Thoracic aorta (tissue), 2 donors: ENCODE measurements around the gene PRR7. TPM values are rescaled to one million over a fixed set of nuclear protein-coding genes. Genes with fewer than 3 reads are reported as not detected.
"Not testable (repeated sequence)": the region's sequence is repeated elsewhere in the genome, so short reads cannot be mapped to it uniquely, and the experiment has no call there.

ENCODE experiments used
- ATAC-seq: fragments of 150-250 bp; one replicate; pipeline ENCODE4 v1.8.0; 2017; ENCODE audit warnings: low read depth; ENCODE audit not compliant: insufficient number of reproducible peaks, low FRiP score
- DNase-seq: peaks from one replicate; pipeline ENCODE4 v3.0.0-alpha.2; 2020; ENCODE audit warnings: low spot score
- H3K27ac ChIP-seq, 2 donors: fragments of 200-600 bp; sonication (generic); 1 replicate in 1 of 2; 2 replicates in 1 of 2; pipeline ENCODE4 v1.5.1; 2016; ENCODE audit warnings: mild to moderate bottlenecking in 2 of 2, moderate library complexity in 2 of 2
- H3K27me3 ChIP-seq: fragments of 200-600 bp; sonication (generic); replicated peaks from 2 replicates; pipeline ENCODE4 v1.6.0; 2016; ENCODE audit warnings: mild to moderate bottlenecking; ENCODE audit not compliant: insufficient read depth
- H3K36me3 ChIP-seq: fragments of 200-600 bp; sonication (generic); one replicate; pipeline ENCODE4 v1.5.1; 2016
- H3K4me1 ChIP-seq, 2 donors: fragments of 200-600 bp; sonication (generic); 1 replicate in 1 of 2; 2 replicates in 1 of 2; pipeline versions ENCODE4 v1.5.1 to v1.6.0; 2016; ENCODE audit warnings: low read depth in 2 of 2, mild to moderate bottlenecking in 1 of 2; ENCODE audit not compliant: control insufficient read depth in 1 of 2
- H3K4me3 ChIP-seq: fragments of 200-600 bp; sonication (generic); 2 replicates; pipeline ENCODE4 v1.5.1; 2016; ENCODE audit warnings: mild to moderate bottlenecking
- H3K9me3 ChIP-seq: fragments of 200-600 bp; sonication (generic); 2 replicates; pipeline ENCODE4 v1.5.1; 2016
- CTCF ChIP-seq: fragments of 200-600 bp; sonication (generic); IDR thresholded peaks from one replicate; pipeline ENCODE4 v1.5.1; 2019; ENCODE audit warnings: antibody characterized with exemption
- total RNA-seq, 2 donors: library from RNA; depleted of rRNA; stranded (reverse); fragments of >200 nt; gene quantifications; one replicate each; pipeline versions ENCODE4 v1.1.0 to v1.2.3, GENCODE V29; 2016

The PRR7 gene
- total RNA-seq, 2 donors from 2014 or later = 4.1 to 11.0 TPM

- no peak overlapping the region for H3K4me3 ChIP-seq
- H3K27ac ChIP-seq = no peak overlapping the region
- DNase-seq (no peak), ATAC-seq (no peak)
- H3K36me3 ChIP-seq = no peaks in the 10 kb centered on the region
- no peak for TF ChIP-seq CTCF
- H3K4me1 ChIP-seq = no peaks in the 10 kb centered on the region
- no peaks in the 10 kb centered on the region for H3K9me3 ChIP-seq
- H3K27me3 ChIP-seq = no peaks in the 10 kb centered on the region
These were observed 27.6 kb upstream of the PRR7 start for GRCh38 chr5:177419046-177419445.

- not testable (repeated sequence) for H3K27ac ChIP-seq, ATAC-seq, H3K4me1 ChIP-seq, H3K9me3 ChIP-seq, DNase-seq, H3K36me3 ChIP-seq, H3K27me3 ChIP-seq, H3K4me3 ChIP-seq
These were observed 26.1 kb upstream of the PRR7 start for GRCh38 chr5:177420472-177420871.

GRCh38 chr5:177421062-177421798 is 25.4 kb upstream of the PRR7 start:
- peaks cover 6 to 8% of the 10 kb centered on the region in 2 donors for H3K4me1 ChIP-seq
- no peak overlapping the region for H3K4me3 ChIP-seq
- no peaks in the 10 kb centered on the region for H3K27me3 ChIP-seq
- H3K9me3 ChIP-seq = no peaks in the 10 kb centered on the region
- ATAC-seq (no peak), DNase-seq (no peak)
- H3K27ac ChIP-seq = no peak overlapping the region
- TF ChIP-seq CTCF = no peak
- H3K36me3 ChIP-seq = no peaks in the 10 kb centered on the region

GRCh38 chr5:177423671-177424070 is 22.9 kb upstream of the PRR7 start:
- Histone ChIP-seq H3K36me3 (no peaks in the 10 kb centered on the region), H3K4me3 (no peak overlapping the region), H3K27me3 (no peaks in the 10 kb centered on the region), H3K9me3 (no peaks in the 10 kb centered on the region), H3K27ac (no peak overlapping the region), H3K4me1 (peaks cover 15 to 26% of the 10 kb centered on the region in 2 donors)
- no peak for TF ChIP-seq CTCF
- DNase-seq = no peak
- ATAC-seq = no peak

GRCh38 chr5:177425196-177425800 is 21.3 kb upstream of the PRR7 start:
- Histone ChIP-seq H3K9me3 (no peaks in the 10 kb centered on the region), H3K36me3 (peaks cover under 1% of the 10 kb centered on the region), H3K4me1 (peaks cover 15 to 31% of the 10 kb centered on the region in 2 donors), H3K27me3 (no peaks in the 10 kb centered on the region), H3K27ac (peak overlapping the region; percentile 87 to 93), H3K4me3 (peak overlapping the region; percentile 75)
- ATAC-seq (no peak), DNase-seq (no peak)
- no peak for TF ChIP-seq CTCF
